H1 (cell line): ENCODE results near the gene SLC35F3.

Source experiments
- BCL11A ChIP-seq, 2 experiments: IDR thresholded peaks; one replicate each; pipeline ENCODE4 v1.6.1; 2011; ENCODE audit warnings: low read depth in 2 of 2, low read length in 2 of 2, mild to moderate bottlenecking in 2 of 2
- CHD2 ChIP-seq: IDR thresholded peaks from 2 replicates; pipeline ENCODE4 v1.6.1; 2012; ENCODE audit warnings: low read length, improper control_type of control experiment
- CTCF ChIP-seq, 3 experiments: IDR thresholded peaks; 1 replicate in 2 of 3; 2 replicates in 1 of 3; pipeline versions ENCODE4 v1.5.1 to v1.6.1; 2011; ENCODE audit warnings: low read length in 3 of 3, mild to moderate bottlenecking in 3 of 3, inconsistent platforms in 2 of 3, low read depth in 1 of 3, moderate library complexity in 1 of 3; ENCODE audit not compliant: insufficient read depth in 1 of 3; ENCODE audit errors: control extremely low read depth in 1 of 3
- EZH2 ChIP-seq: fragments of 200-600 bp; sonication (generic); IDR thresholded peaks from 2 replicates; pipeline ENCODE4 v1.7.1; 2012; ENCODE audit warnings: low read depth, mild to moderate bottlenecking, moderate library complexity, low read length, inconsistent platforms; ENCODE audit not compliant: severe bottlenecking
- GABPA ChIP-seq: IDR thresholded peaks from 2 replicates; pipeline ENCODE4 v1.6.1; 2011; ENCODE audit warnings: mild to moderate bottlenecking, low read length, moderate library complexity, borderline replicate concordance; ENCODE audit not compliant: insufficient read depth
- HDAC2 ChIP-seq, 2 experiments: fragments of 300-600 bp in 1 of 2; sonication (generic) in 1 of 2; IDR thresholded peaks; 2 replicates each; pipeline ENCODE4 v1.6.1; 2011 to 2012; ENCODE audit warnings: low read depth in 2 of 2, low read length in 2 of 2, mild to moderate bottlenecking in 2 of 2, moderate library complexity in 2 of 2, borderline replicate concordance in 1 of 2, inconsistent platforms in 1 of 2
- JUN ChIP-seq: IDR thresholded peaks from 2 replicates; pipeline ENCODE4 v1.6.1; 2011; ENCODE audit warnings: low read depth, mild to moderate bottlenecking, improper control_type of control experiment, low read length
- MAFK ChIP-seq: IDR thresholded peaks from 2 replicates; pipeline ENCODE4 v1.6.1; 2012; ENCODE audit warnings: low read depth, mild to moderate bottlenecking, improper control_type of control experiment, low read length
- PHF8 ChIP-seq: fragments of 200-600 bp; sonication (generic); conservative IDR thresholded peaks from 2 replicates; pipeline ENCODE4 v1.7.1; 2012; ENCODE audit warnings: low read depth, mild to moderate bottlenecking, inconsistent platforms, low read length, moderate library complexity
- POLR2A ChIP-seq, 2 experiments: IDR thresholded peaks; 1 replicate in 1 of 2; 2 replicates in 1 of 2; pipeline ENCODE4 v1.6.1; 2011; ENCODE audit warnings: low read depth in 2 of 2, low read length in 2 of 2, mild to moderate bottlenecking in 2 of 2; ENCODE audit errors: control extremely low read depth in 1 of 2
- POLR2AphosphoS5 ChIP-seq: IDR thresholded peaks from 2 replicates; pipeline ENCODE4 v1.6.1; 2011; ENCODE audit warnings: low read depth, low read length
- SAP30 ChIP-seq: fragments of 300-600 bp; sonication (generic); IDR thresholded peaks from 2 replicates; pipeline ENCODE4 v1.7.1; 2012; ENCODE audit warnings: low read length, moderate library complexity, mild to moderate bottlenecking, inconsistent platforms; ENCODE audit not compliant: insufficient read depth, insufficient replicate concordance
- SIX5 ChIP-seq: IDR thresholded peaks from 2 replicates; pipeline ENCODE4 v1.6.1; 2011; ENCODE audit warnings: mild to moderate bottlenecking, low read depth, low read length
- ZNF274 ChIP-seq: IDR thresholded peaks from 2 replicates; pipeline ENCODE4 v1.7.0; 2012; ENCODE audit warnings: low read length, borderline replicate concordance; ENCODE audit errors: extremely low read depth

GRCh38 chr1:234371414-234371813 is 466.9 kb downstream of the SLC35F3 start:
- TF ChIP-seq POLR2A (IDR thresholded peaks at IDR 0.05; ENCODE audit: control extremely low read depth in 1 of 2, low read depth in 2 of 2, low read length in 2 of 2) (no peak), GABPA (no peak), JUN (no peak), CTCF (IDR thresholded peaks at IDR 0.05; ENCODE audit: control extremely low read depth in 1 of 3, insufficient read depth in 1 of 3, low read depth in 1 of 3, low read length in 3 of 3) (no peak), SIX5 (no peak), POLR2AphosphoS5 (no peak), ZNF274 (no peak), HDAC2 (IDR thresholded peaks at IDR 0.05; ENCODE audit: borderline replicate concordance in 1 of 2, low read depth in 2 of 2, low read length in 2 of 2) (no peak), SAP30 (no peak), MAFK (no peak), EZH2 (no peak), CHD2 (no peak), PHF8 (no peak), BCL11A (IDR thresholded peaks at IDR 0.05; ENCODE audit: low read depth in 2 of 2, low read length in 2 of 2) (no peak)
